SK-N-MC (cell line): ENCODE results near the gene DELE1.

Source experiments
- EZH2 ChIP-seq: fragments of 200-600 bp; sonication (generic); IDR thresholded peaks from one replicate; pipeline ENCODE4 v1.6.1; 2017; ENCODE audit warnings: antibody characterized with exemption
- POLR2AphosphoS5 ChIP-seq: IDR thresholded peaks from 2 replicates; pipeline ENCODE4 v1.6.1; 2012; ENCODE audit warnings: mild to moderate bottlenecking, low read depth, low read length, borderline replicate concordance

GRCh38 chr5:141978389-141978788 lies 54.7 kb downstream of the DELE1 start:
- no peak for TF ChIP-seq POLR2AphosphoS5
- TF ChIP-seq EZH2 = no peak
